ENCODE data around the gene CNIH1. TPM values are rescaled to one million over a fixed set of nuclear protein-coding genes. Genes with fewer than 3 reads are reported as not detected.
"Not testable (repeated sequence)": the region's sequence is repeated elsewhere in the genome, so short reads cannot be mapped to it uniquely, and the experiment has no call there.

The CNIH1 gene
- total and polyA plus RNA-seq, 4 experiments from 2014 or later: 46.9 to 128 (median 71.6) TPM

DNA sequence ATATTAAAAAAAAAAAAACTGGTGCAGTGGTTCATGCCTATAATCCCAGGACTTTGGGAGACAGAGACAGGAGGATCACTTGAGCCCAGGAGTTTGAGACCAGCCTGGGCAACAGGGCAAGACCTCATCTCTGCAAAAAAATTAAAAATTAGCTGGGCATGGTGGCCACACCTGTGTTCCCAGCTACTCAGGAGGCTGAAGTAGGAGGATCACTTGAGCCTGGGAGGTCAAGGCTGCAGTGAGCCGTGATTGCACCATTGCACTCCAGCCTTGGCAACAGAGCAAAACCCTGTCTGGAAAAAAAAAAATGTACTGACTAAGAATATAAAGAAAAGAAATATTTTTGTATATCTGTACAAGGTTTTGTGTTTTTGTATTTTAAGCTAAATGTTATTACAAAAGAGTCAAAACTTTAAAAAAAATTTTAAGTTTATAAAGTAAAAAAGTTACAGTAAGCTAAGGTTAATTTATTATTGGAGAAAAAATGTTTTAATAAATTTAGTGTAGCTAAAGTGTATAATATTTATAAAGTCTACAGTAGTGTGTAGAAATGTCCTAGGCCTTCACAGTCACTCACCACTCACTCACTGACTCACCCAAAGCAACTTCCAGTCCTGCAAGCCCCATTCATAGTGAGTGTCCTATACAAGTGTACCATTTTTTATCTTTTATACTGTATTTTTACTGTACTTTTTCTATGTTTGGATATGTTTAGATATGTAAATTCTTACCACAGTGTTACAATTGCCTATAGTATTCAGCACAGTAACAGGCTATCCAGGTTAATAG is 15.8 kb upstream of the CNIH1 start:
- H3K9me3 ChIP-seq (ENCODE audit: control insufficient read depth in 1 of 2, low read length in 2 of 2); H3K27ac Mint-ChIP-seq; intact Hi-C loops (cut with micrococcal nuclease); H3K4me1 ChIP-seq (ENCODE audit: insufficient read depth, low read length); POLR2A ChIA-PET (ENCODE audit: partially characterized antibody); H3K27me3 Mint-ChIP-seq; H3K27me3 ChIP-seq (ENCODE audit: insufficient read depth, low read length); H3K4me1 Mint-ChIP-seq; H3K9me3 Mint-ChIP-seq; H3K36me3 Mint-ChIP-seq; DNase-seq; H3K4me3 ChIP-seq (ENCODE audit: low read length in 2 of 2); H3K36me3 ChIP-seq (ENCODE audit: insufficient read depth, low read length); H3K27ac ChIP-seq (ENCODE audit: low read depth, low read length); H3K4me3 Mint-ChIP-seq: not testable (repeated sequence)
- CTCF ChIA-PET (ENCODE audit: partially characterized antibody): interaction anchor here (0.5 kb wide), 1 partner anchor 19 kb away, joined by 3 read pairs; no protein-coding TSS in a partner anchor

GRCh38 chr14:54455363-54455762 is 14.2 kb upstream of the CNIH1 start:
- H3K27me3 ChIP-seq (ENCODE audit: insufficient read depth, low read length): no peaks in the 10 kb centered on the region
- Mint-ChIP-seq H3K9me3 (peaks cover 0 to 8% (median 2%) of the 10 kb centered on the region in 8 donors), H3K27ac (no peak overlapping the region), H3K36me3 (no peaks in the 10 kb centered on the region), H3K4me3 (no peak overlapping the region), H3K27me3 (no peaks in the 10 kb centered on the region), H3K4me1 (no peaks in the 10 kb centered on the region)
- ChIA-PET CTCF (ENCODE audit: partially characterized antibody) (interaction anchor here (0.7 kb wide), 1 partner anchor 60 kb away, joined by 4 read pairs; no protein-coding TSS in a partner anchor), POLR2A (ENCODE audit: partially characterized antibody) (interaction anchor here (0.7 kb wide), 1 partner anchor 1180 kb away, joined by 3 read pairs; no protein-coding TSS in a partner anchor)
- H3K4me1 ChIP-seq (ENCODE audit: insufficient read depth, low read length): no peaks in the 10 kb centered on the region
- intact Hi-C loops (cut with micrococcal nuclease): no loop called here
- H3K9me3 ChIP-seq (ENCODE audit: control insufficient read depth in 1 of 2, low read length in 2 of 2): no peaks in the 10 kb centered on the region
- no peak overlapping the region for H3K27ac ChIP-seq (ENCODE audit: low read depth, low read length)
- no peaks in the 10 kb centered on the region for H3K36me3 ChIP-seq (ENCODE audit: insufficient read depth, low read length)
- H3K4me3 ChIP-seq (ENCODE audit: low read length in 2 of 2): no peak overlapping the region
- no peak for DNase-seq

GRCh38 chr14:54453990-54454389 is 12.8 kb upstream of the CNIH1 start:
- H3K27ac Mint-ChIP-seq: not testable (repeated sequence)

GRCh38 chr14:54453252-54453651 is 12.1 kb upstream of the CNIH1 start:
- Histone ChIP-seq H3K27ac (ENCODE audit: low read depth, low read length) (no peak overlapping the region), H3K36me3 (ENCODE audit: insufficient read depth, low read length) (no peaks in the 10 kb centered on the region), H3K9me3 (ENCODE audit: control insufficient read depth in 1 of 2, low read length in 2 of 2) (no peaks in the 10 kb centered on the region), H3K4me1 (ENCODE audit: insufficient read depth, low read length) (no peaks in the 10 kb centered on the region), H3K27me3 (ENCODE audit: insufficient read depth, low read length) (no peaks in the 10 kb centered on the region), H3K4me3 (ENCODE audit: low read length in 2 of 2) (no peak overlapping the region)
- Mint-ChIP-seq H3K27ac (no peak overlapping the region), H3K4me1 (no peaks in the 10 kb centered on the region), H3K9me3 (no peaks in the 10 kb centered on the region), H3K27me3 (peaks cover 2 to 3% of the 10 kb centered on the region in 2 donors), H3K36me3 (no peaks in the 10 kb centered on the region), H3K4me3 (no peak overlapping the region)
- ChIA-PET CTCF (ENCODE audit: partially characterized antibody) (no interaction called here), POLR2A (ENCODE audit: partially characterized antibody) (no interaction called here)
- intact Hi-C loops (cut with micrococcal nuclease): no loop called here
- DNase-seq: no peak

More at GRCh38 chr14:54453990-54454389, 12.8 kb upstream of the CNIH1 start:
- H3K36me3 ChIP-seq (ENCODE audit: insufficient read depth, low read length); H3K4me1 ChIP-seq (ENCODE audit: insufficient read depth, low read length); intact Hi-C loops (cut with micrococcal nuclease); H3K36me3 Mint-ChIP-seq; H3K9me3 ChIP-seq (ENCODE audit: control insufficient read depth in 1 of 2, low read length in 2 of 2); H3K4me1 Mint-ChIP-seq; H3K27ac ChIP-seq (ENCODE audit: low read depth, low read length); H3K9me3 Mint-ChIP-seq; H3K27me3 ChIP-seq (ENCODE audit: insufficient read depth, low read length); H3K4me3 Mint-ChIP-seq; H3K27me3 Mint-ChIP-seq; CTCF ChIA-PET (ENCODE audit: partially characterized antibody); POLR2A ChIA-PET (ENCODE audit: partially characterized antibody); H3K4me3 ChIP-seq (ENCODE audit: low read length in 2 of 2); DNase-seq: not testable (repeated sequence)

DNA sequence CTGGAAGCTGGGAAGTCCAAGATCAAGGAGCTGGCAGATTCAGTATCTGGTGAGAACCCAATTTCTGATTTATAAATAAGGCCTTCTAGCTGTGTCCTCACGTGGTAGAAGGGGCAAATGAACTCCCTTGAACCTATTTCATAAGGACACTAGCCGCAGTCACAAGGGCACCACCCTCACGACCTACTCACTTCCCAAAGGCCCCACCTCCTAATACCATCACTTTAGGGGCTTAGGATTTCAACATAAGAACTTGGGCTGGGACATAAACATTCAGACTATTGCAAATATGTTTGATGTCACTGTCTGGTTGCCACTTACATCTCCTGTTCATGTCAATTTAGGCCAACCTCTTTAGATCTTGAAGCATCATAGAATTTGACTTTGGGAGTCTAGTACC is 10.8 kb upstream of the CNIH1 start:
- Histone ChIP-seq H3K27me3 (ENCODE audit: insufficient read depth, low read length) (no peaks in the 10 kb centered on the region), H3K27ac (ENCODE audit: low read depth, low read length) (no peak overlapping the region), H3K4me3 (ENCODE audit: low read length in 2 of 2) (no peak overlapping the region), H3K9me3 (ENCODE audit: control insufficient read depth in 1 of 2, low read length in 2 of 2) (no peaks in the 10 kb centered on the region), H3K4me1 (ENCODE audit: insufficient read depth, low read length) (no peaks in the 10 kb centered on the region), H3K36me3 (ENCODE audit: insufficient read depth, low read length) (no peaks in the 10 kb centered on the region)
- ChIA-PET CTCF (ENCODE audit: partially characterized antibody) (no interaction called here), POLR2A (ENCODE audit: partially characterized antibody) (no interaction called here)
- Mint-ChIP-seq H3K27me3 (peaks cover 2 to 3% of the 10 kb centered on the region in 2 donors), H3K9me3 (no peaks in the 10 kb centered on the region), H3K27ac (no peak overlapping the region), H3K4me1 (no peaks in the 10 kb centered on the region), H3K36me3 (no peaks in the 10 kb centered on the region), H3K4me3 (no peak overlapping the region)
- no peak for DNase-seq
- intact Hi-C loops (cut with micrococcal nuclease): no loop called here

DNA sequence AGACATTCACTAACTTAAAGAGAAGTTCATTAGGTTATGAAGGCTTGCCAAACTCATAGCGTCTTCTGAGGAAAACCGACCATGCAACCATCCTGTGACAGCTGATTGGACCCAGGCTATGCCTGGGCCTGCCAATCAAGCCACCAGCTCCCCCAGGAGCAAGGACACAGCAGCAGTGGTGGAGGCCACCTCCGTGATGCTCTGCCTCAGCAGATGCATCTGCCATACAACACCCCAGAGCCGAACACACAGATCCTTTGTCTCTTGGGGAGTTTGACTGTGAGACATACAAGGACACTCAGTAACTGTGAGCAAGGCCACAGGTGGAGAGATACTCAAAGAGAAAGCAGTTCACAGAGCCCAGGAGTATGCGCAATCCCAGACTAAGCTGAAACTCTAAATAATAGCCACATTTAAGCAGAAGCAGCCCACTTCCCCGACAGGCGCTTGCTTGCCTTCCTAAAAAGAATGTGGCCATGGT is 10.0 kb upstream of the CNIH1 start:
- Mint-ChIP-seq H3K36me3 (no peaks in the 10 kb centered on the region), H3K9me3 (no peaks in the 10 kb centered on the region), H3K4me1 (no peaks in the 10 kb centered on the region), H3K27ac (no peak overlapping the region), H3K4me3 (no peak overlapping the region), H3K27me3 (peaks cover 3 to 5% of the 10 kb centered on the region in 2 donors)
- H3K27me3 ChIP-seq (ENCODE audit: insufficient read depth, low read length): no peaks in the 10 kb centered on the region
- no peak for DNase-seq
- POLR2A ChIA-PET (ENCODE audit: partially characterized antibody): interaction anchor here (0.5 kb wide), 1 partner anchor 39 kb away, joined by 3 read pairs; no protein-coding TSS in a partner anchor
- no peak overlapping the region for H3K4me3 ChIP-seq (ENCODE audit: low read length in 2 of 2)
- H3K4me1 ChIP-seq (ENCODE audit: insufficient read depth, low read length): no peaks in the 10 kb centered on the region
- H3K27ac ChIP-seq (ENCODE audit: low read depth, low read length): no peak overlapping the region
- no peaks in the 10 kb centered on the region for H3K9me3 ChIP-seq (ENCODE audit: control insufficient read depth in 1 of 2, low read length in 2 of 2)
- no peaks in the 10 kb centered on the region for H3K36me3 ChIP-seq (ENCODE audit: insufficient read depth, low read length)
- CTCF ChIA-PET (ENCODE audit: partially characterized antibody): no interaction called here
- intact Hi-C loops (cut with micrococcal nuclease): no loop called here

DNA sequence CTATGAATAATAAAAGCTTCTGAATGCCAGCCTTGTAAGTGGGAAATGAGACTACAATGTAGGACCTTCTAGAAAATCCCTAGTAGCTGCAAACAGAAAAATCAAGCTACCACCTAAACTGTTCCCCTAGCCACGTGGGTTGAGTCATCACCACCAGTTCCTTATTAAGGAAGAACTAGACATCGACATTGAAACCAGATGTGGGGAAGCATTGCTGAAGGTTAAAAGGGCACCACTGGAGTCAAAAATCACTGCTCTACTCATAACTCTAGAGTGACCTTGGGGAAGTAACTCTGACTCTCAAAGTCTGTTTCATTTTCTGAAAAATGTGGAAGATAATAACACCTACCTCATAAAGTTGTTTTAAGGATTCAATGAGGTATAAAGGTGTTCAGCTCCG is 9.4 kb upstream of the CNIH1 start:
- DNase-seq: no peak
- no peak overlapping the region for H3K4me3 ChIP-seq (ENCODE audit: low read length in 2 of 2)
- no peaks in the 10 kb centered on the region for H3K36me3 Mint-ChIP-seq
- H3K4me3 Mint-ChIP-seq: no peak overlapping the region
- H3K4me1 ChIP-seq (ENCODE audit: insufficient read depth, low read length): no peaks in the 10 kb centered on the region
- no peak overlapping the region for H3K27ac ChIP-seq (ENCODE audit: low read depth, low read length)
- H3K4me1 Mint-ChIP-seq: no peaks in the 10 kb centered on the region
- no peak overlapping the region for H3K27ac Mint-ChIP-seq
- H3K27me3 Mint-ChIP-seq: peaks cover 5 to 7% of the 10 kb centered on the region in 2 donors
- CTCF ChIA-PET (ENCODE audit: partially characterized antibody): interaction anchor here (1.4 kb wide), 1 partner anchor 9 kb away, joined by 3 read pairs; no protein-coding TSS in a partner anchor
- POLR2A ChIA-PET (ENCODE audit: partially characterized antibody): no interaction called here
- H3K9me3 ChIP-seq (ENCODE audit: control insufficient read depth in 1 of 2, low read length in 2 of 2): no peaks in the 10 kb centered on the region
- intact Hi-C loops (cut with micrococcal nuclease): no loop called here
- no peaks in the 10 kb centered on the region for H3K27me3 ChIP-seq (ENCODE audit: insufficient read depth, low read length)
- no peaks in the 10 kb centered on the region for H3K36me3 ChIP-seq (ENCODE audit: insufficient read depth, low read length)
- no peaks in the 10 kb centered on the region for H3K9me3 Mint-ChIP-seq
